GM12878 (cell line): ENCODE data around the gene FAF1. TPM values are rescaled to one million over a fixed set of nuclear protein-coding genes. Genes with fewer than 3 reads are reported as not detected.

ENCODE experiments used
- BCLAF1 ChIP-seq: fragments of 450-650 bp; IDR thresholded peaks from 2 replicates; pipeline ENCODE4 v1.6.1; 2017; ENCODE audit warnings: antibody characterized with exemption, mild to moderate bottlenecking, moderate library complexity
- CUX1 ChIP-seq: IDR thresholded peaks from 2 replicates; pipeline ENCODE4 v1.6.1; 2012; ENCODE audit warnings: improper control_type of control experiment, low read depth, low read length; ENCODE audit not compliant: insufficient replicate concordance
- HDGF ChIP-seq: fragments of 450-650 bp; IDR thresholded peaks from 2 replicates; pipeline ENCODE4 v1.6.1; 2016; ENCODE audit warnings: antibody characterized with exemption
- SMAD1 ChIP-seq: fragments of 450-650 bp; IDR thresholded peaks from 2 replicates; pipeline ENCODE4 v1.6.1; 2018; ENCODE audit warnings: mild to moderate bottlenecking, low read depth; ENCODE audit not compliant: partially characterized antibody
- ZNF274 ChIP-seq: IDR thresholded peaks from one replicate; pipeline ENCODE4 v1.8.0; 2011; ENCODE audit not compliant: insufficient read length, insufficient read depth
- polyA plus RNA-seq, 11 experiments: library from polyadenylated mRNA; depleted of rRNA in 4 of 11; unstranded in 6 of 11; stranded (reverse) in 5 of 11; fragments of >200 nt; fragmentation: Nextera tagmentation in 4 of 11; fragmentation: Illumina TruSeq in 1 of 11; extraction: Ambion mirVana in 4 of 11; extraction: Trizol in 1 of 11; gene quantifications; 1 replicate in 1 of 11; 2 replicates in 10 of 11; pipeline versions ENCODE4 v1.2.1 to v1.2.3, GENCODE V29; 2011 to 2016; ENCODE audit warnings: inconsistent platforms in 2 of 11, missing spikeins in 2 of 11, low read depth in 1 of 11
- total RNA-seq, 4 experiments: library from RNA; depleted of rRNA in 3 of 4; stranded (reverse); fragments of >200 nt in 3 of 4; fragmentation: Illumina TruSeq in 1 of 4; extraction: Trizol in 1 of 4; gene quantifications; 2 replicates each; pipeline versions ENCODE4 v1.2.1 to v1.2.3, GENCODE V29; 2013 to 2021

Gene FAF1
- total and polyA plus RNA-seq, 10 of the 15 experiments (the other 5 are each of a cell fraction or from before 2014, with no cell fraction given) = 8.6 to 54.5 (median 23.7) TPM

- TF ChIP-seq CUX1 = no peak
- no peak for TF ChIP-seq SMAD1
- no peak for TF ChIP-seq ZNF274
- no peak for TF ChIP-seq HDGF
- no peak for TF ChIP-seq BCLAF1
These were observed 39.0 kb downstream of the FAF1 start (continued) for GRCh38 chr1:50921029-50921428.
